Fibroblast of the aortic adventitia (primary cell): Measurements from ENCODE around the gene CHPT1. TPM values are rescaled to one million over a fixed set of nuclear protein-coding genes. Genes with fewer than 3 reads are reported as not detected.

Source experiments
- DNase-seq: peaks from one replicate; pipeline ENCODE4 v3.0.0-alpha.2; 2010; ENCODE audit warnings: low read depth
- H3K4me3 ChIP-seq: 2 replicates; pipeline ENCODE4 v1.5.1; 2011; ENCODE audit warnings: low read depth, mild to moderate bottlenecking, control low read depth, low read length, moderate library complexity
- CTCF ChIP-seq: IDR thresholded peaks from 2 replicates; pipeline ENCODE4 v1.5.1; 2011; ENCODE audit warnings: mild to moderate bottlenecking, low read length, control low read depth, inconsistent platforms; ENCODE audit not compliant: insufficient read depth
- total RNA-seq: library from RNA; depleted of rRNA; stranded (reverse); fragments of >200 nt; gene quantifications from 2 replicates; pipeline ENCODE4 v1.2.3, GENCODE V29; 2012; ENCODE audit warnings: low replicate concordance

Gene CHPT1
- total RNA-seq, 1 donor, result 27.4 TPM

GRCh38 chr12:101737476-101737875, 40.0 kb downstream of the CHPT1 start:
- H3K4me3 ChIP-seq, result no peak overlapping the region
- DNase-seq, result no peak
- TF ChIP-seq CTCF, result no peak

GRCh38 chr12:101738920-101739665, 41.7 kb downstream of the CHPT1 start, which contains the start of gene SYCP3:
TSS of gene SYCP3 (minus strand) at chr12:101739462. CDS start at chr12:101737935, 1,527 bp downstream.
- TF ChIP-seq CTCF, result no peak
- no peak within 1 kb of the TSS for H3K4me3 ChIP-seq

GRCh38 chr12:101740566-101740965, 43.1 kb downstream of the CHPT1 start:
- no peak for DNase-seq
- TF ChIP-seq CTCF, result no peak
- H3K4me3 ChIP-seq, result no peak overlapping the region

More at GRCh38 chr12:101738920-101739665, 41.7 kb downstream of the CHPT1 start, which contains the start of gene SYCP3:
- no peak for DNase-seq

- H3K4me3 ChIP-seq, result no peak overlapping the region
- TF ChIP-seq CTCF, result no peak
- no peak for DNase-seq
These were observed 43.5 kb downstream of the CHPT1 start for GRCh38 chr12:101740980-101741379.

- peak; percentile 4 for DNase-seq
- no peak for TF ChIP-seq CTCF
- no peak overlapping the region for H3K4me3 ChIP-seq
These were observed 45.8 kb downstream of the CHPT1 start for GRCh38 chr12:101743242-101743641.

- no peak for DNase-seq
- H3K4me3 ChIP-seq, result no peak overlapping the region
- TF ChIP-seq CTCF, result no peak
These were observed 46.5 kb downstream of the CHPT1 start for GRCh38 chr12:101743724-101744472.
